ENCODE measurements around the gene TSSK2. TPM values are rescaled to one million over a fixed set of nuclear protein-coding genes. Genes with fewer than 3 reads are reported as not detected.

TSSK2 gene
- total and polyA plus RNA-seq, 4 experiments from 2014 or later: not detected

DNA sequence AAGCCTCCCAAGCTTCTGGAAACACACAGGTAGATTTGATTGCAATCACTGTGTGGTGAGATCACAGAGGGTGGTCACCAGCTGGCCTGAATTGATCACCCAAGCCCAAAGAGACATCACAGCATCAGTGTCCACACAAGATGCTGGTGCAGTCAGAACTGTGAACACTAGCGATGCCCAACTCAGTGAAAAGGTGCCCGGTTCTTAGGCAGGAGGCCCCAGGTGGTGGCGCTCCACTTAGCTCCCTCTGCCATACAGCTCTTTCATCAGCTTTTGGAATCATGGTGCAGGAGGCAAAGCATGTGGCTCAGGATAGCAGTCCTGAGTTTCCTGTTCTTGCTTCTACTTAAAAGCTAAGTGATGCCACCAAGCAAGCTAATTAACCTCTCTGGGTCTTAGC, 20.0 kb upstream of the TSSK2 start:
- Mint-ChIP-seq H3K27ac (peak overlapping the region; percentile 79 to 97 (median 90)), H3K36me3 (peaks cover 7 to 11% of the 10 kb centered on the region in 2 donors), H3K9me3 (no peaks in the 10 kb centered on the region), H3K4me3 (peak overlapping the region in 6 of 8 donors; percentile 27 to 69 (median 62)), H3K27me3 (no peaks in the 10 kb centered on the region), H3K4me1 (peaks cover 62 to 81% (median 71%) of the 10 kb centered on the region in 4 donors)
- Histone ChIP-seq H3K36me3 (ENCODE audit: insufficient read depth, low read length) (no peaks in the 10 kb centered on the region), H3K27ac (ENCODE audit: low read depth, low read length) (peak overlapping the region; percentile 47), H3K27me3 (ENCODE audit: insufficient read depth, low read length) (no peaks in the 10 kb centered on the region), H3K4me1 (ENCODE audit: insufficient read depth, low read length) (peaks cover 80% of the 10 kb centered on the region), H3K9me3 (ENCODE audit: control insufficient read depth in 1 of 2, low read length in 2 of 2) (no peaks in the 10 kb centered on the region), H3K4me3 (ENCODE audit: low read length in 2 of 2) (no peak overlapping the region)
- no peak for DNase-seq
- intact Hi-C loops (cut with micrococcal nuclease): no loop called here
- ChIA-PET CTCF (ENCODE audit: partially characterized antibody) (interaction anchor here (1.4 to 3.1 kb wide), 5 partner anchors 8 to 68 kb away, joined by 3 to 13 read pairs (median 10); partner anchors contain the start of genes DGCR2, ESS2 and SLC25A1), POLR2A (ENCODE audit: partially characterized antibody) (interaction anchor here (0.9 to 3.4 kb wide), 4 partner anchors 9 to 336 kb away, joined by 3 to 61 read pairs (median 12); partner anchors contain the start of genes C22orf39, DGCR2 and ESS2)

DNA sequence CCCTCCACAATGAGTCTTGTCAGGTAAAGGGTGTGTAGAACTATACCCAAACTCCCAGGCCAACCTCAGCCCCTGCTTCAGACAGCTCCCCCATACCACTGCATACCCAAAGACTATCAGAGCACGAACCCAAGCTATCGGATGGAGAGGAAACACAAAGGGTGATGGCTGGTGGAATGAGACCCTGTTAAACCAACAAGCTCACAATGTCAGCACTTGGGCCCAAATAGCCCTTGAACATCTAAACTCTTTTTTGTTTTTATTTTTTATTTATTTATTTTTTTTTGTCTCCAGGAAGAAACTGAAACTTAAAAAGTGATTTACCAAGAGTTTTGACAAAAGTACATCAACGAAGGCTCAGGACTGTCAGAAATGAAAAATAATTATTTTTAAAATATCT, 19.5 kb upstream of the TSSK2 start:
- no peak for DNase-seq
- CTCF ChIA-PET (ENCODE audit: partially characterized antibody): interaction anchor here (1.4 to 3.1 kb wide), 4 partner anchors 11 to 68 kb away, joined by 3 to 13 read pairs (median 11); partner anchors contain the start of genes DGCR2, ESS2 and SLC25A1
- Histone ChIP-seq H3K4me1 (ENCODE audit: insufficient read depth, low read length) (peaks cover 80% of the 10 kb centered on the region), H3K9me3 (ENCODE audit: control insufficient read depth in 1 of 2, low read length in 2 of 2) (no peaks in the 10 kb centered on the region), H3K27me3 (ENCODE audit: insufficient read depth, low read length) (no peaks in the 10 kb centered on the region), H3K36me3 (ENCODE audit: insufficient read depth, low read length) (no peaks in the 10 kb centered on the region), H3K27ac (ENCODE audit: low read depth, low read length) (peak overlapping the region; percentile 47), H3K4me3 (ENCODE audit: low read length in 2 of 2) (no peak overlapping the region)
- Mint-ChIP-seq H3K27ac (peak overlapping the region; percentile 79 to 97 (median 90)), H3K36me3 (peaks cover 7 to 8% of the 10 kb centered on the region in 2 donors), H3K9me3 (no peaks in the 10 kb centered on the region), H3K4me3 (peak overlapping the region in 6 of 8 donors; percentile 27 to 69 (median 62)), H3K4me1 (peaks cover 61 to 81% (median 71%) of the 10 kb centered on the region in 4 donors), H3K27me3 (no peaks in the 10 kb centered on the region)
- POLR2A ChIA-PET (ENCODE audit: partially characterized antibody): interaction anchor here (0.9 to 3.4 kb wide), 4 partner anchors 8 to 336 kb away, joined by 3 to 61 read pairs (median 12); partner anchors contain the start of genes C22orf39, DGCR2 and ESS2
- intact Hi-C loops (cut with micrococcal nuclease): no loop called here

DNA sequence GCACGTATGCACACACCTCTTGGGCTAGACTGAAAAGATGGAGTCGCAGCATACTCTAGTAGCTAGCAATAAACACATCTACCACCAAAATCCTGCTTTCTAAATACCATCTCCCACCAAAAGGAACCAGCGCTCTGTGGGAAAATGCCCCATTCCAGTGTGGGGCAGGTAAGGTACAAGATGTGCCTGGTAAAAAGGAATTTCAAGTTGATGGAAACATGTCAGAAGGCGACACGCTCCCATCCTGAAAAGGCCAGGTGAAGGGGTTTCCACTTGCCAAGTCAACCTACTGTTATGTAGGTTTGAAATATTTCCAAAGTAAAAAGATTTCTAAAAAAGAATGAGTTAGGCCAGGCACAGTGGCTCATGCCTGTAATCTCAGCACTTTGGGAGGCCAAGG, 17.7 kb upstream of the TSSK2 start:
- H3K9me3 ChIP-seq (ENCODE audit: control insufficient read depth in 1 of 2, low read length in 2 of 2): no peaks in the 10 kb centered on the region
- no peaks in the 10 kb centered on the region for H3K27me3 Mint-ChIP-seq
- peaks cover 4 to 11% of the 10 kb centered on the region in 2 donors for H3K36me3 Mint-ChIP-seq
- no peaks in the 10 kb centered on the region for H3K27me3 ChIP-seq (ENCODE audit: insufficient read depth, low read length)
- peak overlapping the region in 2 of 7 donors; percentile 27 to 37 for H3K27ac Mint-ChIP-seq
- intact Hi-C loops (cut with micrococcal nuclease): no loop called here
- H3K9me3 Mint-ChIP-seq: no peaks in the 10 kb centered on the region
- H3K4me1 Mint-ChIP-seq: peaks cover 61 to 82% (median 73%) of the 10 kb centered on the region in 4 donors
- no peak overlapping the region for H3K27ac ChIP-seq (ENCODE audit: low read depth, low read length)
- CTCF ChIA-PET (ENCODE audit: partially characterized antibody): interaction anchor here (2.4 kb wide), 1 partner anchor 31 kb away, joined by 9 read pairs; the partner anchor contains the start of gene ESS2
- no peak overlapping the region for H3K4me3 ChIP-seq (ENCODE audit: low read length in 2 of 2)
- peak overlapping the region in 1 of 8 donors; percentile 8 for H3K4me3 Mint-ChIP-seq
- peaks cover 80% of the 10 kb centered on the region for H3K4me1 ChIP-seq (ENCODE audit: insufficient read depth, low read length)
- POLR2A ChIA-PET (ENCODE audit: partially characterized antibody): interaction anchor here (1.0 kb wide), 1 partner anchor 9 kb away, joined by 4 read pairs; the partner anchor contains the start of gene DGCR2
- no peak for DNase-seq
- no peaks in the 10 kb centered on the region for H3K36me3 ChIP-seq (ENCODE audit: insufficient read depth, low read length)

DNA sequence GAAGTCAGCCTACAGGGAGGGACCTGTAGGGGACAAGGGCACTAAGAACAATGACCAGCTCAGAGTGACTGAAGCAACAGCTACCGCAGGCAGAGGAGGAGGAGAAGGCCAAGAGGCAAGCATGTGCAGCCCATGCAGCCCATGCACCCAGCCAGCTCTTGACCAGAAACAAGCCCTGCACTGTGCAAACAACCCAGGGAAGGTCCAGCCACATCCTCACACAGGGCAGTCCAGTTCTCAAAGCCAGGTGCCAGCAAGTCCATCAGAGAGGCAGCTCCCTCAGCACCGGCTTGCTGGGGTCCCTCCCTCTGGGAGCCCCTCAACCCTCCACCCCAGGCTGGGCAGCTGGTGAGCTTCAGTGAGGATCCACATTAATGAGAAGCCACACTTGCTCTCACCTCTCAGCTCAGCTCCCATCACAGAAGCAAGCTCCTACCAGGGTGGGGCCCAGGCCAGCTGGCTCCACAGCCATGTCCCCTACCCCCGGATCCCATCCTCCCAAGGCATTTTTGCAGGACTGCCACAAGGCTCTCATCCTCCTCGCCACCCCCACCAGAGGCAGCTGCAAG, 16.0 kb upstream of the TSSK2 start:
- H3K4me1 ChIP-seq (ENCODE audit: insufficient read depth, low read length): peaks cover 80% of the 10 kb centered on the region
- peaks cover 4 to 14% of the 10 kb centered on the region in 2 donors for H3K36me3 Mint-ChIP-seq
- peaks cover 56 to 82% (median 71%) of the 10 kb centered on the region in 4 donors for H3K4me1 Mint-ChIP-seq
- CTCF ChIA-PET (ENCODE audit: partially characterized antibody): interaction anchor here (1.5 to 2.4 kb wide), 2 partner anchors 29 to 184 kb away, joined by 3 to 9 read pairs; partner anchors contain the start of gene ESS2
- no peak for DNase-seq
- intact Hi-C loops (cut with micrococcal nuclease): no loop called here
- H3K9me3 Mint-ChIP-seq: no peaks in the 10 kb centered on the region
- no peaks in the 10 kb centered on the region for H3K27me3 ChIP-seq (ENCODE audit: insufficient read depth, low read length)
- no peaks in the 10 kb centered on the region for H3K27me3 Mint-ChIP-seq
- H3K4me3 ChIP-seq (ENCODE audit: low read length in 2 of 2): no peak overlapping the region
- H3K9me3 ChIP-seq (ENCODE audit: control insufficient read depth in 1 of 2, low read length in 2 of 2): no peaks in the 10 kb centered on the region
- H3K36me3 ChIP-seq (ENCODE audit: insufficient read depth, low read length): peaks cover 8% of the 10 kb centered on the region
- H3K4me3 Mint-ChIP-seq: peak overlapping the region in 2 of 8 donors; percentile 50 to 64
- peak overlapping the region in 5 of 7 donors; percentile 30 to 76 (median 58) for H3K27ac Mint-ChIP-seq
- no peak overlapping the region for H3K27ac ChIP-seq (ENCODE audit: low read depth, low read length)
- POLR2A ChIA-PET (ENCODE audit: partially characterized antibody): interaction anchor here (1.0 to 1.3 kb wide), 3 partner anchors 9 to 365 kb away, joined by 3 to 5 read pairs (median 3); partner anchors contain the start of genes CDC45 and ESS2

DNA sequence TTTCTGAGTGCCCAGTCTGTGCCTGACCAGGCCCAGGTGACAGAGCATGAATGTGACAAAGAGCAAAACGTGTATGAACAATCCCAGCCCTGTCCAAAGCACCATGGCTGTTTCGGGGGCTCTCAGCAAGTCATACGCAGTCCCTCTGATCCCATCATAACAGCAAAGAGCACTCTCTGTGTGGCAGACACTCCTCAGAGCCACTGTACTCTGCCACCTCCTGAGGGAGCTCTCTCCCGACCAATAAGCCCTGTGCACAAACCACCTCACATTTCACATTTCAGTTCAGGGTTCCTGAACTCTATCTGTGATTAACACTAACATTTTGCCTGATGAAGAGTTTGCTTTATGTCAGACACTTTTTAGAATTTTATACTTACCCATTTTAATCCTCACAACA, 15.5 kb upstream of the TSSK2 start:
- H3K4me1 Mint-ChIP-seq: peaks cover 58 to 82% (median 72%) of the 10 kb centered on the region in 4 donors
- H3K4me3 Mint-ChIP-seq: peak overlapping the region in 4 of 8 donors; percentile 12 to 72 (median 44)

DNA sequence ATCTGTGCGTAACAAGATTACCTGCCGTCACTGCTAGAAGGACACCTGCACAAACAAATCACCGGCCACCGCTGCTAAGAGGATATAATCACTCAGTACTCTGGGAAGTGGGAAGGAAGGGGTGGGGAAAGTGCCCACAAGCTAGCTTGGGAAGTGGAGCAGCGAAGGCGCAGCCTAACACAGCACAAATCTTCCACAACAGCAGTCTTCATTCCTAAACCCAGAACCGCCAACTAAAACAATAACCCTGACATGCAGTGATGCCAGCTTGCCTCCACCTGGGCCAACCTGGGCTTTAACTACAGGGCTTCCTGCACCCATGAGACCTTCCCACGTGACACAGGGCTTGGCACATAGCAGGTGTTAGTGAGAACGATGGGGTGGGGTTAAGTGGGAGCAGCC, 14.0 kb upstream of the TSSK2 start:
- no peak overlapping the region for H3K27ac ChIP-seq (ENCODE audit: low read depth, low read length)
- POLR2A ChIA-PET (ENCODE audit: partially characterized antibody): no interaction called here
- no peaks in the 10 kb centered on the region for H3K9me3 Mint-ChIP-seq
- no peaks in the 10 kb centered on the region for H3K9me3 ChIP-seq (ENCODE audit: control insufficient read depth in 1 of 2, low read length in 2 of 2)
- peaks cover 13% of the 10 kb centered on the region for H3K36me3 ChIP-seq (ENCODE audit: insufficient read depth, low read length)
- no peaks in the 10 kb centered on the region for H3K27me3 Mint-ChIP-seq
- DNase-seq: no peak
- peak overlapping the region in 7 of 8 donors; percentile 4 to 68 (median 42) for H3K4me3 Mint-ChIP-seq
- CTCF ChIA-PET (ENCODE audit: partially characterized antibody): interaction anchor here (2.3 kb wide), 1 partner anchor 11 kb away, joined by 7 read pairs; no protein-coding TSS in a partner anchor
- intact Hi-C loops (cut with micrococcal nuclease): no loop called here
- H3K4me1 ChIP-seq (ENCODE audit: insufficient read depth, low read length): peaks cover 78% of the 10 kb centered on the region
- H3K4me1 Mint-ChIP-seq: peaks cover 55 to 81% (median 69%) of the 10 kb centered on the region in 4 donors
- H3K27ac Mint-ChIP-seq: peak overlapping the region in 6 of 7 donors; percentile 2 to 86 (median 70)
- no peaks in the 10 kb centered on the region for H3K27me3 ChIP-seq (ENCODE audit: insufficient read depth, low read length)
- H3K36me3 Mint-ChIP-seq: peaks cover 4 to 22% of the 10 kb centered on the region in 2 donors
- no peak overlapping the region for H3K4me3 ChIP-seq (ENCODE audit: low read length in 2 of 2)

More for the DNA sequence above, 15.5 kb upstream of the TSSK2 start:
- no peaks in the 10 kb centered on the region for H3K27me3 ChIP-seq (ENCODE audit: insufficient read depth, low read length)
- intact Hi-C loops (cut with micrococcal nuclease): no loop called here
- peak in 1 of 5 donors; percentile 23 for DNase-seq
- Mint-ChIP-seq H3K36me3 (peaks cover 4 to 17% of the 10 kb centered on the region in 2 donors), H3K9me3 (no peaks in the 10 kb centered on the region), H3K27ac (peak overlapping the region in 5 of 7 donors; percentile 4 to 63 (median 55)), H3K27me3 (no peaks in the 10 kb centered on the region)
- H3K36me3 ChIP-seq (ENCODE audit: insufficient read depth, low read length): peaks cover 13% of the 10 kb centered on the region
- peaks cover 80% of the 10 kb centered on the region for H3K4me1 ChIP-seq (ENCODE audit: insufficient read depth, low read length)
- H3K27ac ChIP-seq (ENCODE audit: low read depth, low read length): no peak overlapping the region
- H3K4me3 ChIP-seq (ENCODE audit: low read length in 2 of 2): no peak overlapping the region
- ChIA-PET POLR2A (ENCODE audit: partially characterized antibody) (interaction anchor here (1.0 to 1.3 kb wide), 3 partner anchors 9 to 364 kb away, joined by 3 to 5 read pairs (median 3); partner anchors contain the start of genes CDC45 and ESS2), CTCF (ENCODE audit: partially characterized antibody) (interaction anchor here (1.5 to 2.4 kb wide), 3 partner anchors 9 to 183 kb away, joined by 3 to 9 read pairs (median 7); partner anchors contain the start of gene ESS2)
- no peaks in the 10 kb centered on the region for H3K9me3 ChIP-seq (ENCODE audit: control insufficient read depth in 1 of 2, low read length in 2 of 2)
